Pancreas (tissue), 10 donors: ENCODE data around the gene KREMEN1. TPM values are rescaled to one million over a fixed set of nuclear protein-coding genes. Genes with fewer than 3 reads are reported as not detected.
"Not testable (repeated sequence)": the region's sequence is repeated elsewhere in the genome, so short reads cannot be mapped to it uniquely, and the experiment has no call there.

ENCODE experiments used
- ATAC-seq, 4 donors: fragments of 200-7000 bp; cut with Tn5 transposase; one replicate each; pipeline versions ENCODE4 v1.8.0 to v1.9.1; 2020; ENCODE audit warnings: mild to moderate bottlenecking in 4 of 4, moderate library complexity in 4 of 4
- DNase-seq, 6 donors: peaks; one replicate each; pipeline ENCODE4 v3.0.0-alpha.2; 2020
- FAIRE-seq: peaks from 2 replicates; lab custom pipeline; 2012; peaks lifted over from hg19 to GRCh38; lab: Jason Lieb, UNC
- H3K27ac ChIP-seq, 4 donors: fragments of 200-600 bp; sonication (generic); 1 replicate in 3 of 4; 2 replicates in 1 of 4; pipeline versions ENCODE4 v1.5.0 to v1.8.0; 2020
- H3K27me3 ChIP-seq, 4 donors: fragments of 200-600 bp; one replicate each; pipeline ENCODE4 v1.8.0; 2021
- H3K36me3 ChIP-seq, 3 donors: fragments of 200-600 bp; sonication (generic) in 1 of 3; one replicate each; pipeline versions ENCODE4 v1.5.0 to v1.8.0; 2020 to 2021
- H3K4me1 ChIP-seq, 3 donors: fragments of 200-600 bp; one replicate each; pipeline ENCODE4 v1.8.0; 2021
- H3K4me3 ChIP-seq, 4 donors: fragments of 200-600 bp; sonication (generic) in 2 of 4; one replicate each; pipeline versions ENCODE4 v1.5.0 to v1.8.0; 2020 to 2021
- H3K9me3 ChIP-seq, 4 donors: fragments of 200-600 bp; one replicate each; pipeline ENCODE4 v1.8.0; 2021
- CTCF ChIP-seq, 4 donors: fragments of 200-600 bp; sonication (generic) in 3 of 4; IDR thresholded peaks; one replicate each; pipeline versions ENCODE4 v1.5.0 to v1.8.0; 2021; ENCODE audit warnings: antibody characterized with exemption in 4 of 4
- WGBS, 2 donors: extraction: QIAGEN DNeasy Blood & Tissue Kit; methylation state at CpG; one replicate each; pipeline ENCODE4 v1.1.7; 2013; 5-methylcytosine and 5-hydroxymethylcytosine counted together
- intact Hi-C, 3 donors: fragments of 100-400 bp; cut with DNase I; formaldehyde crosslinking; loops; one replicate each; pipeline versions ENCODE4 v1.11.1 to v1.14.2; 2022
- polyA plus RNA-seq, 2 donors: library from polyadenylated mRNA; stranded (reverse); fragments of 200-250 nt; gene quantifications; one replicate each; pipeline ENCODE4 v1.2.3, GENCODE V29; 2013
- total RNA-seq, 6 donors: library from RNA; stranded (reverse); fragmentation: NEBNext Ultra II Directional in 4 of 6; extraction: Animal tissue kit (Norgen Biotek cat#: 25700) in 4 of 6; gene quantifications; one replicate each; pipeline versions ENCODE4 v1.2.1 to v1.2.4, GENCODE V29; 2021 to 2023
- donor health status: healthy with polysubstance abuse.
- donor health status: DM: no; HTN: no; CAD: no; lungs with moderate emphysema.
- donor health status: DM: no; HTN: no; CAD: no.
- donor health status: control.
- donor health status: control.
- donor health status: Bipolar disorder and iron deficiency.
- donor health status: DM: yes; HTN: yes; CAD: no.
- donor health status: DM: no; HTN: no; CAD: no.
- donor health status: DM: no; HTN: no; CAD: no.
- donor health status: DM: yes; HTN: yes; CAD: no.

Gene KREMEN1
- total and polyA plus RNA-seq, 8 donors = 3.3 to 8.7 (median 4.5) TPM

- WGBS, 2 donors = 64 to 66% methylated on average over 8 of the region's 8 CpGs
- no peak overlapping the region for H3K4me3 ChIP-seq
- peak overlapping the region; percentile 62 to 89 (median 82) for H3K27ac ChIP-seq
- H3K36me3 ChIP-seq = no peaks in the 10 kb centered on the region
- H3K4me1 ChIP-seq = peaks cover 16 to 33% (median 22%) of the 10 kb centered on the region in 3 donors
- DNase-seq (peak in 2 of 6 donors; percentile 16 to 35), ATAC-seq (no peak), FAIRE-seq (no peak)
- intact Hi-C loops = no loop called here
- no peaks in the 10 kb centered on the region for H3K27me3 ChIP-seq
- H3K9me3 ChIP-seq = no peaks in the 10 kb centered on the region
- TF ChIP-seq CTCF (IDR thresholded peaks at IDR 0.05) = no peak
Observed at GRCh38 chr22:29032014-29032475, 40.8 kb upstream of the KREMEN1 start.

DNA sequence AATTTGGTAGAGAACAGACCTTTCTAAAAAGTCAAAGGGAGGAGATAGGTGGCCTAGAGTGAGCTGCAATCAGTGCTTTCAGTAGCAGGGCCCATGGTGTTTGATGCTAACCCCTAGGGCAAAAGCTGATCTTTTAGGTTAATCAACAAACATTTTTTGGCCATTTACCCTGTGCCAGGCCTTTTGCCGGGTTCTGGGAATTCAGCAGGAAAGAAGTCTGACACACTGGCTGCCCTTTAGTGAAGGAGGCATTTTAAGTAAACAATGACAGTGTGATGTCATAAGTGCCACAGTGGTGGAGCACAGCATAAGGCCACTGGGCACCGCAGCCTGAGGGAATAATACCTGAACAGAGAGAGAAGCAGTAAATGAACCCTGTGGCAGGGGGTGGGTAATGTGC lies 40.3 kb upstream of the KREMEN1 start:
- Histone ChIP-seq H3K4me3 (no peak overlapping the region), H3K27ac (peak overlapping the region; percentile 62 to 89 (median 82)), H3K27me3 (no peaks in the 10 kb centered on the region), H3K4me1 (peaks cover 16 to 33% (median 22%) of the 10 kb centered on the region in 3 donors), H3K9me3 (no peaks in the 10 kb centered on the region), H3K36me3 (no peaks in the 10 kb centered on the region)
- DNase-seq (peak in 3 of 6 donors; percentile 12 to 54 (median 52)), ATAC-seq (peak; percentile 29 to 69 (median 48)), FAIRE-seq (no peak)
- TF ChIP-seq CTCF (IDR thresholded peaks at IDR 0.05) = no peak
- 14 to 17% methylated on average over 2 of the region's 2 CpGs for WGBS, 2 donors
- intact Hi-C loops = no loop called here

GRCh38 chr22:29037340-29037932 lies 35.4 kb upstream of the KREMEN1 start:
- no peak overlapping the region for H3K4me3 ChIP-seq
- no peaks in the 10 kb centered on the region for H3K9me3 ChIP-seq
- FAIRE-seq (no peak), DNase-seq (no peak), ATAC-seq (no peak)
- no peak overlapping the region for H3K27ac ChIP-seq
- no peak for TF ChIP-seq CTCF (IDR thresholded peaks at IDR 0.05)
- WGBS, 2 donors = 32 to 37% methylated on average over 4 of the region's 4 CpGs
- no peaks in the 10 kb centered on the region for H3K27me3 ChIP-seq
- no peaks in the 10 kb centered on the region for H3K36me3 ChIP-seq
- H3K4me1 ChIP-seq = peaks cover 6 to 24% (median 7%) of the 10 kb centered on the region in 3 donors
- intact Hi-C loops = loop anchor here in 1 of 3 donors (5.0 kb wide), 1 partner anchor 170 kb away; no protein-coding TSS in a partner anchor

DNA sequence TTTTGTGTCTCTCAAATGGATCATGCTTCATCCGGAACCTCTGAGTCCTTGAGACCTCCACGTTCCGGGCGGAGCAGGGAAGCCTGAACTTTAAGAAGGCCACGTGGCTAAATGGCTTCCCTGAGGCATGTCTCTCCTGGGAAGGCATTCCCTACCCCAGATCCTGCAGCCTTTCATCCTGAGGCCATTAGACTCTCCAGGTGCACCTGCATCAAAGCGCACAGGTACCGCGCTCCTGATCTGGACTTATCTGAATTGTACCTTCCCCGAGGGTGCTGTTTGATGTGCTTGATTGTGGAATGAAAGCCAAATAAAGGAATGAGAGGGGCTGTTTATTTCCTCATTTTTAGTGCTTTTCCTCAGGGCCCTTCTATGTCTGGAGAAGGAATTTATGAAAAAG lies 33.7 kb upstream of the KREMEN1 start:
- Histone ChIP-seq H3K4me1 (peaks cover 0 to 16% (median 0%) of the 10 kb centered on the region in 3 donors), H3K4me3 (no peak overlapping the region), H3K36me3 (peaks cover 0 to 5% (median 0%) of the 10 kb centered on the region in 3 donors), H3K27me3 (no peaks in the 10 kb centered on the region), H3K27ac (no peak overlapping the region), H3K9me3 (no peaks in the 10 kb centered on the region)
- FAIRE-seq (no peak), ATAC-seq (no peak), DNase-seq (no peak)
- 70 to 82% methylated on average over 9 of the region's 9 CpGs for WGBS, 2 donors
- TF ChIP-seq CTCF (IDR thresholded peaks at IDR 0.05) = no peak
- intact Hi-C loops = loop anchor here in 1 of 3 donors (5.0 kb wide), 1 partner anchor 172 kb away; no protein-coding TSS in a partner anchor

GRCh38 chr22:29039684-29040083 lies 33.2 kb upstream of the KREMEN1 start:
- intact Hi-C loops = loop anchor here in 2 of 3 donors (5.0 kb wide), 2 partner anchors 172 to 182 kb away; no protein-coding TSS in a partner anchor
- not testable (repeated sequence) for H3K27me3 ChIP-seq, DNase-seq, H3K36me3 ChIP-seq, ATAC-seq, H3K4me3 ChIP-seq, H3K9me3 ChIP-seq, H3K27ac ChIP-seq, FAIRE-seq
- peaks cover 0 to 16% (median 0%) of the 10 kb centered on the region in 3 donors for H3K4me1 ChIP-seq
- 91 to 100% methylated on average over 4 of the region's 4 CpGs for WGBS, 2 donors
